ENCODE results near the gene NLGN3. TPM values are rescaled to one million over a fixed set of nuclear protein-coding genes. Genes with fewer than 3 reads are reported as not detected.

NLGN3 gene
- total and polyA plus RNA-seq, 2 donors (not counting 1 experiment from before 2014, with no cell fraction given), result 0.81 to 1.3 TPM

- Mint-ChIP-seq H3K4me1 (peaks cover 76% of the 10 kb centered on the region), H3K27ac (peak overlapping the region; percentile 83), H3K9me3 (ENCODE audit: insufficient read depth) (no peaks in the 10 kb centered on the region), H3K4me3 (peak overlapping the region; percentile 55), H3K27me3 (no peaks in the 10 kb centered on the region)
- peaks cover 68 to 76% of the 10 kb centered on the region in 2 donors for H3K4me1 ChIP-seq (ENCODE audit: control insufficient read depth in 2 of 2, insufficient read depth in 2 of 2, low read length in 2 of 2)
- POLR2A ChIA-PET, result interaction anchor here (1.7 kb wide), 1 partner anchor 13 kb away, joined by 7 read pairs; the partner anchor contains the start of gene MED12
- no peak overlapping the region for H2AFZ ChIP-seq (ENCODE audit: insufficient read depth, low read depth, low read length, poor library complexity, severe bottlenecking)
- CTCF ChIA-PET, result interaction anchor here (1.5 to 2.0 kb wide), 2 partner anchors 23 to 26 kb away, joined by 3 to 5 read pairs; no protein-coding TSS in a partner anchor
- TF ChIP-seq EZH2 (IDR thresholded peaks at IDR 0.05; ENCODE audit: borderline replicate concordance, insufficient read depth, low read depth, low read length, poor library complexity, severe bottlenecking) (no peak), CTCF (IDR thresholded peaks at IDR 0.05) (no peak)
- intact Hi-C loops (cut with micrococcal nuclease), result no loop called here
- DNase-seq, result peak; percentile 21
- peaks cover 23% of the 10 kb centered on the region for H3K79me2 ChIP-seq (ENCODE audit: control insufficient read depth, insufficient read depth, low read length)
- no CpG with 5 or more reads among the region's 3 CpGs for WGBS (ENCODE audit: insufficient coverage)
- H3K27me3 ChIP-seq (replicated peaks in 1 of 4; ENCODE audit: control extremely low read depth in 1 of 4, control insufficient read depth in 3 of 4, insufficient read depth in 4 of 4, low read length in 3 of 4), result no peaks in the 10 kb centered on the region
- H3K27ac ChIP-seq (ENCODE audit: low read length in 2 of 2), result peak overlapping the region; percentile 18 to 60
- no peaks in the 10 kb centered on the region for H4K20me1 ChIP-seq (ENCODE audit: control insufficient read depth, insufficient read depth, low read length, poor library complexity, severe bottlenecking)
- H3K4me2 ChIP-seq (replicated peaks; ENCODE audit: low read depth, low read length, poor library complexity, severe bottlenecking), result peak overlapping the region; percentile 21
- no peak for ATAC-seq (ENCODE audit: low read depth)
- peaks cover 0 to 33% of the 10 kb centered on the region in 2 experiments for H3K36me3 ChIP-seq (replicated peaks in 1 of 2; ENCODE audit: control extremely low read depth in 1 of 2, control insufficient read depth in 1 of 2, extremely low read depth in 1 of 2, insufficient read depth in 2 of 2, low read length in 1 of 2)
- no peaks in the 10 kb centered on the region for H3K9me3 ChIP-seq (ENCODE audit: control extremely low read depth in 1 of 3, control insufficient read depth in 2 of 3, insufficient read depth in 1 of 3, low read length in 2 of 3)
- H3K4me3 ChIP-seq (ENCODE audit: control extremely low read depth in 1 of 5, extremely low read depth in 1 of 5, insufficient read depth in 1 of 5, low read depth in 2 of 5, low read length in 4 of 5), result no peak overlapping the region
- H3K9ac ChIP-seq (ENCODE audit: low read length), result no peak overlapping the region
Observed at GRCh38 chrX:71105628-71106027, 39.0 kb upstream of the NLGN3 start.

DNA sequence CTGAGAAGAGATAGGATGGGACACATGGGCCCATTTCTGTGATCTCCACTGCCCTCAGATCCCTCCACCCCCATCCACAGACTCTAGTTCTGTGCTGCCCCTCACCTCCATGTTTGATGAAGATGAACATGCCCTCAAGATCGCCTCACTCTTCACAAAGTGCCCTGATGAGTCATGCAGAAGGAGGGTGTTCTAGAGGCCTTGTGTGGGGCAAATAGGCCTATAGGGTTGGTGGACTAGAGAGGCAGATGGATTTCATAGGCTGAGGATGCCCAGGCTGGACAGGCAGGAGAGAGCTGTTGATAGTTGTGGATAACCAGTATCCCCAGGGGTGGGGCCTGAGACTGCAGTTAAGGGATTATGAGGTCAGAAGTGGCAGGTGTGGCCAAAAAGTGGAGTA, 38.2 kb upstream of the NLGN3 start, which contains the start of gene CXorf65:
TSS of gene CXorf65 (minus strand) at position 314 of the 400 bp plus-strand sequence. CDS start at position 130, 184 bp downstream.
- H3K27ac Mint-ChIP-seq, result peak within 1 kb of the TSS; percentile 83
- TF ChIP-seq EZH2 (IDR thresholded peaks at IDR 0.05; ENCODE audit: borderline replicate concordance, insufficient read depth, low read depth, low read length, poor library complexity, severe bottlenecking) (no peak), CTCF (IDR thresholded peaks at IDR 0.05) (no peak)
- H3K9me3 ChIP-seq (ENCODE audit: control extremely low read depth in 1 of 3, control insufficient read depth in 2 of 3, insufficient read depth in 1 of 3, low read length in 2 of 3), result no peaks in the 10 kb centered on the region
- DNase-seq (no peak), ATAC-seq (ENCODE audit: low read depth) (no peak)
- POLR2A ChIA-PET, result interaction anchor here (0.7 to 1.7 kb wide), 2 partner anchors 12 to 318 kb away, joined by 5 to 7 read pairs; partner anchors contain the start of gene MED12
- H3K27me3 ChIP-seq (replicated peaks in 1 of 4; ENCODE audit: control extremely low read depth in 1 of 4, control insufficient read depth in 3 of 4, insufficient read depth in 4 of 4, low read length in 3 of 4), result no peaks in the 10 kb centered on the region
- peak within 1 kb of the TSS; percentile 66 for H3K4me3 Mint-ChIP-seq
- intact Hi-C loops (cut with micrococcal nuclease), result no loop called here
- peak within 1 kb of the TSS; percentile 18 to 98 for H3K27ac ChIP-seq (ENCODE audit: low read length in 2 of 2)
- no peak within 1 kb of the TSS for H2AFZ ChIP-seq (ENCODE audit: insufficient read depth, low read depth, low read length, poor library complexity, severe bottlenecking)
- WGBS (ENCODE audit: insufficient coverage), result no CpG with 5 or more reads among the region's 1 CpG
- H3K9me3 Mint-ChIP-seq (ENCODE audit: insufficient read depth), result no peaks in the 10 kb centered on the region
- H3K27me3 Mint-ChIP-seq, result no peaks in the 10 kb centered on the region
- CTCF ChIA-PET, result no interaction called here
- no peak within 1 kb of the TSS for H3K4me3 ChIP-seq (ENCODE audit: control extremely low read depth in 1 of 5, extremely low read depth in 1 of 5, insufficient read depth in 1 of 5, low read depth in 2 of 5, low read length in 4 of 5)
- H3K36me3 ChIP-seq (replicated peaks in 1 of 2; ENCODE audit: control extremely low read depth in 1 of 2, control insufficient read depth in 1 of 2, extremely low read depth in 1 of 2, insufficient read depth in 2 of 2, low read length in 1 of 2), result peaks cover 0 to 33% of the 10 kb centered on the region in 2 experiments
- no peaks in the 10 kb centered on the region for H4K20me1 ChIP-seq (ENCODE audit: control insufficient read depth, insufficient read depth, low read length, poor library complexity, severe bottlenecking)
- peaks cover 31% of the 10 kb centered on the region for H3K79me2 ChIP-seq (ENCODE audit: control insufficient read depth, insufficient read depth, low read length)
- H3K4me1 Mint-ChIP-seq, result peaks cover 81% of the 10 kb centered on the region
- H3K4me1 ChIP-seq (ENCODE audit: control insufficient read depth in 2 of 2, insufficient read depth in 2 of 2, low read length in 2 of 2), result peaks cover 68 to 79% of the 10 kb centered on the region in 2 donors
- no peak within 1 kb of the TSS for H3K9ac ChIP-seq (ENCODE audit: low read length)
- peak within 1 kb of the TSS; percentile 85 for H3K4me2 ChIP-seq (replicated peaks; ENCODE audit: low read depth, low read length, poor library complexity, severe bottlenecking)
